Hepatocyte (in vitro differentiated cells): ENCODE results near the gene TARBP2. TPM values are rescaled to one million over a fixed set of nuclear protein-coding genes. Genes with fewer than 3 reads are reported as not detected.

Source experiments
- DNase-seq: peaks from one replicate; pipeline ENCODE4 v3.0.0-alpha.2; 2016; ENCODE audit warnings: low spot score
- H2AFZ ChIP-seq: fragments of 200-600 bp; sonication (generic); 2 replicates; pipeline ENCODE4 v1.6.0; 2016; ENCODE audit warnings: antibody characterized with exemption, mild to moderate bottlenecking
- H3K27ac ChIP-seq: fragments of 200-600 bp; sonication (generic); 2 replicates; pipeline ENCODE4 v1.5.1; 2016; ENCODE audit warnings: mild to moderate bottlenecking
- H3K27me3 ChIP-seq: fragments of 200-600 bp; sonication (generic); 2 replicates; pipeline ENCODE4 v1.6.1; 2016
- H3K36me3 ChIP-seq: fragments of 200-600 bp; sonication (generic); replicated peaks from 2 replicates; pipeline ENCODE4 v1.5.1; 2016; ENCODE audit warnings: low read depth; ENCODE audit not compliant: insufficient read depth
- H3K4me1 ChIP-seq: fragments of 200-600 bp; sonication (generic); 2 replicates; pipeline ENCODE4 v1.5.1; 2016; ENCODE audit warnings: mild to moderate bottlenecking, moderate library complexity; ENCODE audit not compliant: insufficient read depth
- H3K4me2 ChIP-seq: fragments of 200-600 bp; sonication (generic); 2 replicates; pipeline ENCODE4 v1.6.0; 2016
- H3K4me3 ChIP-seq: fragments of 200-600 bp; sonication (generic); 2 replicates; pipeline ENCODE4 v1.5.1; 2016; ENCODE audit warnings: mild to moderate bottlenecking
- H3K79me2 ChIP-seq: fragments of 200-600 bp; sonication (generic); 2 replicates; pipeline ENCODE4 v1.6.0; 2017; ENCODE audit warnings: mild to moderate bottlenecking
- H3K9me2 ChIP-seq: fragments of 200-600 bp; sonication (generic); replicated peaks from 2 replicates; pipeline ENCODE4 v1.6.0; 2017; ENCODE audit warnings: mild to moderate bottlenecking; ENCODE audit not compliant: insufficient read depth
- H3K9me3 ChIP-seq: fragments of 200-600 bp; sonication (generic); 2 replicates; pipeline ENCODE4 v1.5.1; 2016; ENCODE audit warnings: low read depth, mild to moderate bottlenecking
- H4K20me1 ChIP-seq: fragments of 200-600 bp; sonication (generic); 2 replicates; pipeline ENCODE4 v1.6.0; 2016; ENCODE audit warnings: mild to moderate bottlenecking; ENCODE audit not compliant: insufficient read depth, poor library complexity, severe bottlenecking
- CTCF ChIP-seq: fragments of 200-600 bp; sonication (generic); IDR thresholded peaks from 2 replicates; pipeline ENCODE4 v1.5.1; 2016; ENCODE audit warnings: antibody characterized with exemption, mild to moderate bottlenecking; ENCODE audit not compliant: poor library complexity
- EZH2 ChIP-seq: fragments of 200-600 bp; sonication (generic); IDR thresholded peaks from 2 replicates; pipeline ENCODE4 v1.6.1; 2016; ENCODE audit warnings: antibody characterized with exemption, mild to moderate bottlenecking, borderline replicate concordance
- EZH2phosphoT487 ChIP-seq: fragments of 200-600 bp; sonication (generic); IDR thresholded peaks from one replicate; pipeline ENCODE4 v1.6.1; 2018; ENCODE audit warnings: antibody characterized with exemption, mild to moderate bottlenecking, low read depth, moderate library complexity; ENCODE audit not compliant: unreplicated experiment, severe bottlenecking
- WGBS: methylation state at CpG from one replicate; pipeline ENCODE4 v1.1.6; 2016; ENCODE audit warnings: low lambda C conversion rate; ENCODE audit errors: missing lambda C conversion rate; 5-methylcytosine and 5-hydroxymethylcytosine counted together
- polyA plus RNA-seq: library from polyadenylated mRNA; unstranded; fragments of >200 nt; fragmentation: Nextera tagmentation; extraction: Ambion mirVana; gene quantifications from 2 replicates; pipeline ENCODE4 v1.2.1, GENCODE V29; 2016
- total RNA-seq: library from RNA; depleted of rRNA; stranded (reverse); fragments of >200 nt; gene quantifications from 2 replicates; pipeline ENCODE4 v1.2.3, GENCODE V29; 2014

Gene TARBP2
- total and polyA plus RNA-seq, 2 experiments from 2014 or later: 39.1 to 88.6 TPM

GRCh38 chr12:53496752-53497032, 4.4 kb upstream of the TARBP2 start:
- Histone ChIP-seq H3K79me2 (peaks cover 35% of the 10 kb centered on the region), H3K36me3 (no peaks in the 10 kb centered on the region), H4K20me1 (no peaks in the 10 kb centered on the region), H3K9me3 (no peaks in the 10 kb centered on the region), H2AFZ (no peak overlapping the region), H3K4me3 (no peak overlapping the region), H3K4me1 (peaks cover 40% of the 10 kb centered on the region), H3K4me2 (peak overlapping the region; percentile 59), H3K27ac (peak overlapping the region; percentile 38), H3K27me3 (no peaks in the 10 kb centered on the region), H3K9me2 (no peaks in the 10 kb centered on the region)
- WGBS: 94% methylated on average over 1 of the region's 1 CpG
- TF ChIP-seq EZH2phosphoT487: no peak
- TF ChIP-seq EZH2: no peak
- no peak for DNase-seq

GRCh38 chr12:53497461-53497860, 3.6 kb upstream of the TARBP2 start:
- Histone ChIP-seq H3K4me2 (no peak overlapping the region), H3K27me3 (no peaks in the 10 kb centered on the region), H3K4me3 (no peak overlapping the region), H3K27ac (no peak overlapping the region), H3K9me3 (no peaks in the 10 kb centered on the region), H2AFZ (no peak overlapping the region), H3K36me3 (no peaks in the 10 kb centered on the region), H3K4me1 (peaks cover 42% of the 10 kb centered on the region), H3K9me2 (no peaks in the 10 kb centered on the region), H3K79me2 (peaks cover 37% of the 10 kb centered on the region), H4K20me1 (no peaks in the 10 kb centered on the region)
- WGBS: 96% methylated on average over 3 of the region's 3 CpGs
- TF ChIP-seq CTCF (no peak), EZH2 (no peak), EZH2phosphoT487 (no peak)
- DNase-seq: no peak

GRCh38 chr12:53498235-53498630, 2.9 kb upstream of the TARBP2 start:
- Histone ChIP-seq H3K4me3 (no peak overlapping the region), H3K79me2 (peaks cover 44% of the 10 kb centered on the region), H3K36me3 (no peaks in the 10 kb centered on the region), H2AFZ (no peak overlapping the region), H3K9me2 (no peaks in the 10 kb centered on the region), H3K4me1 (peaks cover 42% of the 10 kb centered on the region), H4K20me1 (no peaks in the 10 kb centered on the region), H3K9me3 (no peaks in the 10 kb centered on the region), H3K27ac (no peak overlapping the region), H3K27me3 (no peaks in the 10 kb centered on the region), H3K4me2 (peak overlapping the region; percentile 81)
- TF ChIP-seq EZH2phosphoT487 (no peak), CTCF (no peak), EZH2 (no peak)
- WGBS: 71% methylated on average over 2 of the region's 2 CpGs
- DNase-seq: no peak

- Histone ChIP-seq H3K4me3 (peak within 1 kb of the TSS; percentile 26), H3K27ac (peak within 1 kb of the TSS; percentile 98), H2AFZ (peak within 1 kb of the TSS; percentile 26), H3K4me2 (peak within 1 kb of the TSS; percentile 81), H3K36me3 (no peaks in the 10 kb centered on the region), H3K79me2 (peaks cover 43% of the 10 kb centered on the region), H4K20me1 (no peaks in the 10 kb centered on the region), H3K9me2 (no peaks in the 10 kb centered on the region), H3K9me3 (no peaks in the 10 kb centered on the region), H3K4me1 (peaks cover 30% of the 10 kb centered on the region), H3K27me3 (no peaks in the 10 kb centered on the region)
- no peak for TF ChIP-seq EZH2
- 3% methylated on average over 29 of the region's 51 CpGs for WGBS
- peak; percentile 76 for DNase-seq
Observed at GRCh38 chr12:53499266-53500141, 1.6 kb upstream of the TARBP2 start, which contains the start of gene MAP3K12. TSS of gene MAP3K12 (minus strand) at chr12:53499458. CDS start at chr12:53487391, 12,067 bp downstream.
